ENCODE data around the gene FETUB.
"Not testable (repeated sequence)": the region's sequence is repeated elsewhere in the genome, so short reads cannot be mapped to it uniquely, and the experiment has no call there.

The FETUB gene

DNA sequence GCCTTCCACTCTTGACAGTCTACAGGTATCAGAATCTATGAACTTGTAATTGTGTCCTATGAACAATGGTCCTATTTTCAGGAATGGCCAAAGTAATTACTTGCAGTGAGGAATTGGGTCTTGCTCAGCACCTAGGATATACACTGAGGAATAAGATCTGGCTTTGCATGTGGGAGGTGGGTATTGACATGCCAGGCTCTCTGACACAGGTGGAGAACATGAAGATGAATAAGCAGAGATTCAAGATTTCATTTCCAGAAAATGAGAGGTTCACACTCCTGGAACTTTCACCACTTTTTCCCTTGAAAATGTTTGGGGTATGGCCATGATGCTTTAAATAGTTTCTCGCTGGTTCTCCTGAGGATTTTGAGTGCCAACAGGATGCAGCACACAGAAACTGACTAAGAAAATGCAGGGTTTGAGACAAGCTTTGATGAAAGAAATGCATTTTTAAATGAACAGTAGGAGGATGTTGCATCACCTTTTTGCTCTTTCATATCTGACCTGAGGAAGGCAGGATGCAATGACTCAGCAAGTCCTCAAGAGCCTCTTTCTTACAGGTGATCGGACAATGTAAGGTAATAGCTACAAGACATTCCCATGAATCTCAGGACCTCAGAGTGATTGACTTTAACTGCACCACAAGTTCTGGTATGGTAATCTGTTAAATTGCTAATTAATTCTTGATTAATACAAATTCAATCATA, 29.3 kb downstream of the FETUB start:
- Mint-ChIP-seq H3K4me1 (peaks cover 17% of the 10 kb centered on the region), H3K27ac (peak overlapping the region; percentile 73), H3K4me3 (no peak overlapping the region), H3K27me3 (peaks cover 7% of the 10 kb centered on the region), H3K36me3 (no peaks in the 10 kb centered on the region), H3K9me3 (no peaks in the 10 kb centered on the region)

GRCh38 chr3:186670155-186670554, 30.0 kb downstream of the FETUB start:
- peaks cover 8% of the 10 kb centered on the region for H3K27me3 Mint-ChIP-seq
- peaks cover 17% of the 10 kb centered on the region for H3K4me1 Mint-ChIP-seq
- no peaks in the 10 kb centered on the region for H3K36me3 Mint-ChIP-seq
- no peak overlapping the region for H3K4me3 Mint-ChIP-seq
- no peak overlapping the region for H3K27ac Mint-ChIP-seq
- H3K9me3 Mint-ChIP-seq, result no peaks in the 10 kb centered on the region

GRCh38 chr3:186671051-186671450, 30.9 kb downstream of the FETUB start:
- Mint-ChIP-seq H3K4me1 (peaks cover 17% of the 10 kb centered on the region), H3K27me3 (peaks cover 9% of the 10 kb centered on the region), H3K4me3 (no peak overlapping the region), H3K36me3 (no peaks in the 10 kb centered on the region), H3K27ac (no peak overlapping the region), H3K9me3 (no peaks in the 10 kb centered on the region)

- Mint-ChIP-seq H3K9me3 (peaks cover 8% of the 10 kb centered on the region), H3K27ac (no peak overlapping the region), H3K27me3 (peaks cover 39% of the 10 kb centered on the region), H3K4me1 (no peaks in the 10 kb centered on the region), H3K36me3 (no peaks in the 10 kb centered on the region), H3K4me3 (no peak overlapping the region)
These were observed 38.4 kb downstream of the FETUB start for GRCh38 chr3:186678604-186679003.

DNA sequence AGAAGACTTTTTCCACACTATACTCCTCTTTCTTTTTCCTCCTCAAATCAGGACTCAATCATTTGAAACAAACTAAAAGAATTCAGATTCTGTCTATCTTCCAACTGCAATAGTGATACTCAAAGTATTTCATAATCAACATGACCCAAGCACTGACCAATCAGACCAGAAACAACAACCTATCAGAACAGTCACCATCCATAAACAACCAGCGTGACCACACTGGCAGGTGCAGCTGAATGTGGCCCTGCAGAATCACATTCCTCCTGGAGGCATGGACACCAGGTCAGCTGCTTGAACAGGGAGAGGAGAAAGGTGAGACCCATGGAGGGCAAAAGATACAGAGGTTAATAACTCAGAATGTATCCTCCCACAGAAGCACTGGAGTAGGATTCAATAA, 39.0 kb downstream of the FETUB start:
- Mint-ChIP-seq H3K36me3 (no peaks in the 10 kb centered on the region), H3K27me3 (peaks cover 36% of the 10 kb centered on the region), H3K9me3 (peaks cover 8% of the 10 kb centered on the region), H3K4me1 (no peaks in the 10 kb centered on the region), H3K27ac (no peak overlapping the region), H3K4me3 (no peak overlapping the region)

DNA sequence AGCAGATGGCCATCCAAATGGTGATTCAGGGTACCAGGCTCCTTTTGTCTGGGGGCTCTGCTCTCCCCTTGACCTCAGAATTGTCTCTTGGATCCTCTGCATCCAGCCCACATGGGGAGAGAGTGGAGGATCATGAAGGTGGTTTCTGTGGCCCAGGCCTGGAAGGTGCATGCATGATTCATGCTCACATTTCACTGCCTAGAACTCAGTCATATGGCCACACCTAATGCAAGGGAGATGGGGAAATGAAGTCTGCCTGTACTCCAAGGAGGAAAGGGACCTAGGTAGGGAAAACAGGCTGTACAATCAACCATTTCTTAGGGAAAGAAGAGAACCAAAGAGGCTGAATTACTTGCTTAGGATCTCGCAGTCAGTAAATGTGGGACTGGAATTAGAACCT, 40.7 kb downstream of the FETUB start:
- no peak overlapping the region for H3K27ac Mint-ChIP-seq
- no peaks in the 10 kb centered on the region for H3K4me1 Mint-ChIP-seq
- H3K27me3 Mint-ChIP-seq, result peaks cover 39% of the 10 kb centered on the region
- H3K4me3 Mint-ChIP-seq, result no peak overlapping the region
- H3K36me3 Mint-ChIP-seq, result peaks cover 4% of the 10 kb centered on the region
- peaks cover 19% of the 10 kb centered on the region for H3K9me3 Mint-ChIP-seq

GRCh38 chr3:186682812-186683211, 42.6 kb downstream of the FETUB start:
- Mint-ChIP-seq H3K9me3 (peaks cover 23% of the 10 kb centered on the region), H3K27me3 (peaks cover 28% of the 10 kb centered on the region), H3K27ac (no peak overlapping the region), H3K4me1 (no peaks in the 10 kb centered on the region), H3K36me3 (peaks cover 4% of the 10 kb centered on the region), H3K4me3 (no peak overlapping the region)

- H3K9me3 Mint-ChIP-seq, result peaks cover 23% of the 10 kb centered on the region
- no peak overlapping the region for H3K27ac Mint-ChIP-seq
- H3K4me3 Mint-ChIP-seq, result no peak overlapping the region
- H3K27me3 Mint-ChIP-seq, result peaks cover 24% of the 10 kb centered on the region
- H3K36me3 Mint-ChIP-seq, result peaks cover 4% of the 10 kb centered on the region
- no peaks in the 10 kb centered on the region for H3K4me1 Mint-ChIP-seq
These were observed 43.8 kb downstream of the FETUB start for GRCh38 chr3:186683979-186684378.

DNA sequence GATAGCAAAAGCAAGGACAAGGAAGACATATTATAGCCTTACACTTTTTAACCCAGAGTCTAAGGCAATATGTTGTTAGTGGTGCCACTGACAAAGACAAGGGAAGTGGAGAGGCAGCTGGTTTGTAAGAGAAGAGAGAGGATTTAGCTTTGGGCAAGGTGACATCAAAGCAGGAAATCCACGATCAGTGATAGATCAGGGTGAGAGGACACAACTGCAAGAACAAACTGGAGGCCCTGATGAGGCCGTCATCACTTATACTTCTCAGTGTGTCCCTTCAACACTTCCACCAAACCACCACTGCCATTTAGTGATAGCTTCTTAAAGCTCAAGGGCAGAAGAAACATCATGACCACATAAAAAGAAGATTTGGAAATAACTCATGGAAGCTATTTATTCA, 46.3 kb downstream of the FETUB start:
- not testable (repeated sequence) for H3K27ac Mint-ChIP-seq, H3K4me3 Mint-ChIP-seq, H3K4me1 Mint-ChIP-seq, H3K36me3 Mint-ChIP-seq
- H3K27me3 Mint-ChIP-seq, result peaks cover 16% of the 10 kb centered on the region
- H3K9me3 Mint-ChIP-seq, result peaks cover 23% of the 10 kb centered on the region

GRCh38 chr3:186687120-186687651, 47.0 kb downstream of the FETUB start:
- Mint-ChIP-seq H3K27ac (no peak overlapping the region), H3K4me3 (no peak overlapping the region), H3K9me3 (peaks cover 23% of the 10 kb centered on the region), H3K4me1 (no peaks in the 10 kb centered on the region), H3K27me3 (peaks cover 17% of the 10 kb centered on the region), H3K36me3 (peaks cover 4% of the 10 kb centered on the region)

DNA sequence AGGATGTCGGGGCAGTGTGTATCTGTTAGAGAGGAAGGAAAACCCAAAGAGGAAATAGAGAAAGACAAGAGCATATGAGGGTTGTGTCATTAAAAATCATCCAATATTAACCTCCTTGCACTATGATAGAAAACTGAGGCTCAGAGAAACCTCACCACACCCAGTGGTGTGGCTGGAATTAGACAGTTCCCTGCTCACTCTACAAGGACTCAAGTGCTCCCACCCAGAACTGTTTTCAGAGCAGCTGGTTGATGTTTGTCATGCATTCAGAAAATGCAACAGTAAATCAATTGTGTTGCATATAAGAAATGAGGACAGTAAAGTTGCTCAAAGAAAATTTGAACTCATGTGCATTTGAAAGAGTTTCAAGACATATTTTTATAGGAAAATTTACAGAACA, 50.1 kb downstream of the FETUB start:
- not testable (repeated sequence) for H3K36me3 Mint-ChIP-seq, H3K4me1 Mint-ChIP-seq, H3K27ac Mint-ChIP-seq, H3K4me3 Mint-ChIP-seq
- peaks cover 10% of the 10 kb centered on the region for H3K9me3 Mint-ChIP-seq
- H3K27me3 Mint-ChIP-seq, result peaks cover 11% of the 10 kb centered on the region

DNA sequence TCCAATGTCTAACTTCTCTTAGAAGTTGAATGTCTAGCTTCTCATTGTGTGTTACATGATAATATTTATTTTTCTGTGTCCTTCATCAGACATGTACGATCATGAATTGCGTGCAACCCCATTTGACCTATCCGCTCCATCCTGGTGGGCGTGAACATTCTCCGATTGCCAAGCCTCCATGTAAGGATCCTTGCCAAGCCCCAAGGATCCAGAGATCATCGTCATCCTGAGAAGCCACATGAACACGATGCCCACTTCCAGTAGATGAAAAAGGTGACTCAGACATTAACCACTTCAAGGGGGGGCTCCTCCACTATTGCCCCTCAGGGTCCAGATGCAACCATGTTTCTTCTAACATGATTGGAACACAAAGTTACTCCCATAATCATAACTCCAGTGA, 51.5 kb downstream of the FETUB start:
- Mint-ChIP-seq H3K27me3 (peaks cover 8% of the 10 kb centered on the region), H3K4me1 (no peaks in the 10 kb centered on the region), H3K9me3 (no peaks in the 10 kb centered on the region), H3K36me3 (no peaks in the 10 kb centered on the region), H3K27ac (no peak overlapping the region), H3K4me3 (no peak overlapping the region)

DNA sequence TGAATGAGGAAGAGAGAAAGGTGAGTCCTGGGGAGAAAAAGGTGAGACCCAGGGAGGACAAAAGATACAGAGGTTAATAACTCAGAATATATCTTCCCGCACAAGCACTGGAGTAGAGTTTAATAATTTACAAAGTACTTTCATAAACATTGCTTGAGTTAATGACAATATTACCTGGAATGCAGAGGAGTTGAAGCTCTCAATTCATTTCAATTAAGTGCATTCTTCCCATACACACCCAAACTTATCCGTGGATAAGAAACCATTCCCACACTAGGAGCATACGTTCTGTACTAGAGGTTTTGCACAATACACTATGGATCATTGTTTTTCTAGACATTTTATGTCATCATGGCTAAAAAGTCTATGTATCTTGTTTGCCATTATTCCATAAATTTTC, 53.6 kb downstream of the FETUB start:
- H3K4me3 Mint-ChIP-seq, result no peak overlapping the region
- H3K9me3 Mint-ChIP-seq, result no peaks in the 10 kb centered on the region
- H3K27ac Mint-ChIP-seq, result no peak overlapping the region

DNA sequence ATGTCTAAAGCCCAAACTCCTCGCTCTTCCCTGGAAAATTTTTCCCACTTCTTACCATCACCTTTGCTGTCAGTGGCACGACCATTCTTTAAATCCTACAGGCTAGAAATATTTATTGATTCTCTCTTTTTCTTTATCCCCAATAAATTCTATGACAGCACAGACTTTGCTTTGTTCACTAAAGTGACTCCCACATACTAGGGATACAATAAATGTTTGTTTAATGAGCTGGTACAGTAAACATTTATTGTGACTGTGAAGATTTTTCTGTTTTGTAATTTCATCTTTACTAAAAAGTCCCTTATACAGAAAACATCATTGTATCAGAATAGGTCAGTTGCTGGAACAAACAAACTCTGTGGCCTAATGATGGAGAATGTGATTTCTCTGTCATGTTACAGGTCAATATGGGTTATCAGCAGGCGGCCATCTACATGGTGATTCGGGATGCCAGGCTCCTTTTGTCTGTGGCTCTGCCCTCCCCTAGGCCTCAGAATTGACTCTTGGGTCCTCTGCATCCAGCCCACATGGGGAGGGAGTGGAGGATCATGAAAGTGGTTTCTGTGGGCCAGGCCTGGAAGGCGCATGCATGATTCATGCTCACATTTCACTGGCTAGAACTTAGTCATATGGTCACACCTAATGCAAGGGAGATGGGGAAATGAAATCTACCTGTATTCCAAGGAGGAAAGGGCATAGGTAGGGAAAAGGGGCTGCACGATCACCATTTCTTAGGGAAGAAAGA, 54.3 kb downstream of the FETUB start:
- Mint-ChIP-seq H3K9me3 (no peaks in the 10 kb centered on the region), H3K4me1 (no peaks in the 10 kb centered on the region), H3K36me3 (no peaks in the 10 kb centered on the region), H3K27me3 (peaks cover 8% of the 10 kb centered on the region), H3K4me3 (no peak overlapping the region), H3K27ac (no peak overlapping the region)

More for the DNA sequence above, 53.6 kb downstream of the FETUB start:
- Mint-ChIP-seq H3K4me1 (no peaks in the 10 kb centered on the region), H3K27me3 (peaks cover 8% of the 10 kb centered on the region), H3K36me3 (no peaks in the 10 kb centered on the region)

DNA sequence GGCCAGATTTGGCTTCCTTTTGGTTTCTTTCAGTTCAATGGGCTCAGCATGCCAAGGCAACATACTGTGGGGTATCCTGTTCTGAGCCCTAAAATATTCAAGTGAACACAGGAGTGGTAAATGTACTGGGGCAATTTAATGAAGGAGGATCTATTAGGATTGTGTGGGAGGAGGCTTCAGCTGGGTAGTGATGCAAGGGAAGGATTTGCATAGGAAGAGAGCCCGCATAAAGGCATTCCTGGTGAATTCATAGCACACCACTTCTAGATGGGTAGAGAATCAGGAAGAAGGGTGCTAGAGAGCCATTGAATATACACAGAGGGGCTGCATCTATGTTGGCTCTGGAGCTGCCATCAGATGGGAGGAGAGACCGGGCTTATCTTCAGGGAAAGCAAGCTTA, 56.3 kb downstream of the FETUB start:
- H3K27me3 Mint-ChIP-seq, result peaks cover 6% of the 10 kb centered on the region
- H3K4me1 Mint-ChIP-seq, result no peaks in the 10 kb centered on the region
- no peaks in the 10 kb centered on the region for H3K9me3 Mint-ChIP-seq
- no peaks in the 10 kb centered on the region for H3K36me3 Mint-ChIP-seq
- no peak overlapping the region for H3K4me3 Mint-ChIP-seq
- H3K27ac Mint-ChIP-seq, result no peak overlapping the region

GRCh38 chr3:186697510-186697909, 57.3 kb downstream of the FETUB start:
- H3K27me3 Mint-ChIP-seq, result peaks cover 3% of the 10 kb centered on the region
- H3K27ac Mint-ChIP-seq, result no peak overlapping the region
- H3K4me1 Mint-ChIP-seq, result no peaks in the 10 kb centered on the region
- H3K4me3 Mint-ChIP-seq, result no peak overlapping the region
- H3K9me3 Mint-ChIP-seq, result no peaks in the 10 kb centered on the region
- H3K36me3 Mint-ChIP-seq, result no peaks in the 10 kb centered on the region
